GM19467 (cell line): Measurements from ENCODE around the gene C4orf50.
"Not testable (repeated sequence)": the region's sequence is repeated elsewhere in the genome, so short reads cannot be mapped to it uniquely, and the experiment has no call there.

Experiments
- ATAC-seq: cut with Tn5 transposase; IDR thresholded peaks from one replicate; pipeline ENCODE4 v1.9.1; 2021; ENCODE audit warnings: mild to moderate bottlenecking, moderate library complexity; ENCODE audit not compliant: unreplicated experiment

Gene C4orf50

DNA sequence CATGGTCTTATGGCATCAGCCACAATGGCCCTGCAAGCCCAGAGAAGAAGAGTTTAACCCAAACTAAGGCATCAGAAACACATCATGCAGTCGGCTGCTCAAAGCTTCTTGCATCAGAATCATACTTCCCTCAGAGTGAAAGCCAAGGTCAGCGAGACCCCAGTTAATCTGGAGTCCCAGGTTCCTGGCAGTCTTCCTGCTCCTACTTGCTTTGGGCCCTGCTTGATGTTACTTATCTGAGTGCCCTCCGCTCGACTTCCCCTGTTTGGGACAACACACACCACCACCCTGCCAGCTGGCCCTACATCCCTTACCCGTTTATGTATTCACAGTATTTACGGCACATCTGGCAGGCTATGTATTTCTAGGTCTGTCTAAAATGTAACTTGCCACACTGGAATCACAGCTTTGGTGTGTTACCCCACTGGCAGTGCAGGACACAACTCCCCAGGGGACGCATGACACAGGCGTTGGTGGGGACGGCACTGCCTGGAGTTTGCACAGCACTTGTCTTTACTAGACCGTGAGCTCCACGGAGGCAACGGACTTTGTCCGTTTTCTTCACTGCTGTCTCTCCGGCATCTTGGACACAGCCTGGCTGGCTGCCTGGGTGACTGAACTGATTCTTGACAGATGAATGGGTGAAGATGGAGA lies 148.1 kb downstream of the C4orf50 start:
- ATAC-seq = no peak

GRCh38 chr4:5867866-5868265 lies 150.4 kb downstream of the C4orf50 start:
- no peak for ATAC-seq

DNA sequence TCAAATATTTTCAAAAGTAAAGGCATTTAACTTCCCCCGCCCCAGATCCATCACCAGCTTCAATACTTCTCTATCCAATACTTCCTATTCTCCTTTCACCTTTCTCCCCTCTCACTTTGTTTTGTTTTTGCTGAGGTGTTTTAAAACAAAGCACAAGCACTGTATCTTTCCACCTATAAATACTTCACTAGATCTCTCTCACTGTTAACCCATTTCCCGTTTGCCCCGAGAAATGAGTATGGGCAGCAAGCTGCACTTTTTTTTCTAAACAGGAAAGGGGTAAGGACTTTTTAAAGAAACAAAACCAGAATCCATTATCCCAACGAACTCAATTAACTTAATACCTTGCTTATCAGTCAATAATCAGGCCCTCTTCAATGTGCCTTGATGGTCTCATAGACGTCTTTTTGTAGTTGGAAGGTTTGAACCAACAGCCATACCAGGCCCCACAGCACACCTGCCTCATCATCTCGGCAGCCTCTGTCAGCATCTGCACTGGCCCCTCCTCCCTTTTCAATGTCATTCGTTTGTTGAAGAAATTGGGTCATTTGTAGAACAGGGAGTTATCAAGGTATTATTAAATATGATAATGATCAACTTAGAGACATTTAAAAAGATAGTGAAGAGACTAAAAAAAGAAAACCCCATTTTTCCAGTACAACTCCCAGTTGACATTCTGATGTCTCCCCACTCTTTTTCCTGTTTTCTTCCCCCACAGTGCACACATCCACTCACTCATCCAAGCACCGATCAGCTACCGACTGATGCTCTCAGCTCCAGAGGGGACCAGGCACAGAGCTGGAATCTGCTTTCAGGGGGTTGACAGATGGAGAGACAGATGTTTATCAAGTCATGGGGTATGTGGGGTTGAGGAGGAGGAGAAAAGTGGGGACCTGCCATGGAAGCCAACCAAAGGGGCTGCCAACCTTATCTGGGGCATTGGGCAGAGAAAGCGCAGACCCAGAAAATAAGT lies 151.1 kb downstream of the C4orf50 start:
- ATAC-seq = no peak

DNA sequence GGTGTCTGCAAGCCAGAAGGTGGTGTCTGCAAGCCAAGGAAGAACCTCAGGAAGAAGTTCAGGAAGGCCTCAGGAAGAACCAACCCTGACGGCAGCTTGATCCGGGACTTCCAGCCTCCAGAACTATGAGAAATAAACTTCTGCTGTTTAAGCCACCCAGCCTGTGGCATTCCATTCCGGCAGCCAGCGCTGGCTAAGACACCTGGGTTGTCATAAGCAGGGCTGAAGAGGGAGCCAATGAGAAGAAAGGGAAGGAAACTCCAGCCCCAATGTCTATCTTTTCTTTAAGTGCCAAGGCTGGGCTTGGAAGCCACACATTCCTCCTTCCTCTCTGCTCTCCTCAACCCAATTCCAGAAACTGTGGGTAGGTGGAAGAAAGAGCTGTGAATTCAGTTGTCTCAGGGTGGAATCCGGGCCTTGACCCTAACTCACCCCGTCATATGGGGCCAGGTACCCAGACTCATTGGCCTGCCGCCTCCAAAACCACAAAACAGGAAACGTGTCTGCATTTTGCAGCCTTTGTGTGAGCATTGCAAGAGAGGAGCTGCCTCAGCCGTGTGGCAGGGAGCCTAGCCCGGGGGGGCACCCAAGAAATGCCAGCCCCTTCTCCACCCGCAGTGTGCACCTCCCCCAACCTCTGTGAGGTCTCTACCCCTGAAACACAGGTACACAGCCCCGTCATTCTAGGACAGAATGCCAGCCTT lies 152.2 kb downstream of the C4orf50 start:
- ATAC-seq = no peak

GRCh38 chr4:5863461-5864113 lies 154.6 kb downstream of the C4orf50 start:
- no peak for ATAC-seq

DNA sequence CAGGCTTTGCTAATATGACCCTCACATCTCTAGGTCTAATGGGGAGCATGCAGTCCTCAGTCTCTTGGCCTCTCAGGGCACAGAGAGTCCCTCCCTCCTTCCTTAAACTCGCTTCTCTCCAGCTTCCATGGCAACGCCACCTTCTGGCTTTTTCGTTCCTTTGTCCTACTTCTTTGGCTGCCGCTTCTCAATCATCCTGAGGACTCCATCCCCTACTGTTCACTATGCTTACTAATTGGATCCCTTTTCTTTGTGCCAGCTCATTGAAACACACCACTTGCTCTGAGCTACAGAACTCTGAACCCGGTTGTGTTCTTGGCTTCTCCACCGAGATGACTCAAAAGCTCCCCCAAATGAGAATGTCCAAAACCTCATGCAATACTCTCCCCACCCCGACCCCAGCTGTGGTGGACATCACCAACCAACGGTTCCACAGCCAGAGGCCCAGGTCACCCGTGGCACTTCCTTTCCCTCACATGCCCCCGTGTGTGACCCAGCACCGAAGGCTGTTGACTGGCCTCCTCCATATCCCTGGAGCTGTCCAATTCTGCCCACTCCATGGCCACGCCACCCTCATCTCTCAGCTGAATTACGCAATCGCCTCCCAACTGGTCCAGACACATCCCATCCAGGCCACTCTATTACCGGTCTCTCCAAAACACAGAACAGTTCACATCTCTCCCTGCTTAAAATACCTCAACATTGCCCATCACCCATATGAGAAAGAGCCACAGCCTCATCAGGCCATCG lies 160.0 kb downstream of the C4orf50 start:
- no peak for ATAC-seq

DNA sequence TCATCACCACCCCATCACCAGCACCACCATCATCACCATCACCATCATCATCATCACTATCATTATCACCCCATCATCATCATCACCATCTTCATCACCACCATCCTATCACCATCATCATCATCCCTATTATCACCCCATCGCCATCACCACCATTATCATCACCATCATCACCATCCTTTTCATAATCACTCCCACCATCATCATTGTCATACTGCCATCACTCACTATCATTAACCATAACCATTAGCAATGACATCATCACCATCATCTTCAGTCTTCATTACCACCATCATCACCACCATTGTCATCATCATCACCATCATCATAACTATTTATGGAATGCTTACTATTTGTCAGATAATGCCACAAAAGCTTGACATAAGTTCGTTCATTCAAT lies 161.0 kb downstream of the C4orf50 start:
- ATAC-seq = no peak

DNA sequence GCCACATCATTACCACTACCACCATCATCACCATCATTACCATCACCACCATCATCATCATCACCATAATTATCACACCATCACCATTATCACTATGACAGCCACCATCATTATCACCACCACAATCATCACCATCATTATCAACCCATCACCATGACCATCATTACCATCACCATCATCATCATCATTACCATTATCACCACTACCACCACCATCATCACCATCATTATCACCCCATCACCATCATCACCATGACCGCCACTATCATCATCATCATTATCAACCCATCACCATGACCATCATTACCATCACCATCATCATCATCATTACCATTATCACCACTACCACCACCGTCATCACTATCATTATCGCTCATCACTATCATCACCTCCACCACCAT lies 161.9 kb downstream of the C4orf50 start:
- ATAC-seq = not testable (repeated sequence)

DNA sequence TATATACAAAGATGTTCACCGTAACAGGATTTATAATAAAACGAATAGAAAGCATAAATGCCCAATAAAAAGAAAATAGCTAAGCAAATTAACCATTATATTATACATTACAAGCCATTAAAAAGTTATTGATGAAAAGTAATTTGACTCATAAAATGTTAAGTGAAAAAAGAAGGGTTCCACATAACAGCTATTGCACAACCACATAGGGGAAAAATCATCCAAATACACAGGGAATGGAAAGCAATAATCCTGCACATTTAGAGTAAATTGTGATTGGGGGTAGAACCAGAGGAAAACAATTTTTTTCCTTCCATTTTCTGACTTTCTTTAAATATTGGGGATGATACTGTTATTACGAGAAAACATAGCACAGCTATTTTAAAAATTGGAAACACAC lies 163.3 kb downstream of the C4orf50 start:
- ATAC-seq = no peak

DNA sequence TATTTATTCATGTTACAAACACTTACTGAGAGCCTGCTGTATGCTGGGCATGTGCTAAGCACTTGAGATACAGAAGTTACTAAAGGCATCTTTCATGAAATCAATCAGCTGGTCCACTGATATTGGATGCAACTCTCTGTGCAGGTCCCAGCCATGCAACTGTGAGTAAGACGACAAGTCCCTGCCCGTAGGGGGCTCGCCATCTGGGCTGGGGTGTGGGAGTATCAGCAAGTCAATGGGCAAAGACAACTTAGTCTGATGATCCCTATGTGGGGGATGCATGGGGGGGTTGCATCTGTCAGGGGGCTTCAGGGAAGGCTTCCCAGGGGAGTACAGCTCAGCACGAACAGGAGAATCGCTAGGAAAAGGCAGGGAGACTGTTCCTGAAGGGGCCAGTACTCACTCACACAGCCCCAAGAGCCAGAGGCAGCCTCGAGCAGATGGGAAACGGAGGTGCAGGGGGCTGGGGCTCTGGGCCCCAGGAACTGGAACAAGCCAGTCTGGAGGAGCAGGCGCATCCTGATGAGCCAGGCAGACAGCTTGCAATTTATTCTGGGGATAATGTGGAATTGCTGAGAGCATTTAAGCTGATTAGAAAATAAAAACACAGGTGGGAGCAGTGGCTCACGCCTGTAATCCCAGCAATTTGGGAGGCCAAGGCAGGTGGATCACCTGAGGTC lies 165.6 kb downstream of the C4orf50 start:
- ATAC-seq = no peak

- ATAC-seq = no peak
Measured at GRCh38 chr4:5851637-5852301, 166.5 kb downstream of the C4orf50 start.
